Esophagus squamous epithelium (tissue), 4 donors: ENCODE measurements around the gene ERC1.

Source experiments
- CTCF ChIP-seq, 6 experiments: fragments of 450-650 bp in 4 of 6; fragments of 200-600 bp in 2 of 6; sonication (generic) in 2 of 6; IDR thresholded peaks; one replicate each; pipeline ENCODE4 v1.5.1; 2016 to 2019; ENCODE audit warnings: antibody characterized with exemption in 6 of 6, mild to moderate bottlenecking in 4 of 6, moderate library complexity in 4 of 6
- POLR2A ChIP-seq, 4 donors: fragments of 450-650 bp; IDR thresholded peaks; one replicate each; pipeline ENCODE4 v1.6.1; 2017; ENCODE audit warnings: antibody characterized with exemption in 4 of 4, mild to moderate bottlenecking in 4 of 4, moderate library complexity in 3 of 4

GRCh38 chr12:944211-944610, 46.8 kb upstream of the ERC1 start:
- TF ChIP-seq CTCF (IDR thresholded peaks at IDR 0.05): no peak
- no peak for TF ChIP-seq POLR2A (IDR thresholded peaks at IDR 0.05)
